NOMO-1 treated with dmso at 0.1 percent for 144 hours (cell line): ENCODE data around the gene TSFM.

Experiments used
- DNase-seq: peaks from one replicate; lab custom pipeline; 2025; ENCODE audit not compliant: unreplicated experiment; lab: John Stamatoyannopoulos, UW

TSFM gene

DNA sequence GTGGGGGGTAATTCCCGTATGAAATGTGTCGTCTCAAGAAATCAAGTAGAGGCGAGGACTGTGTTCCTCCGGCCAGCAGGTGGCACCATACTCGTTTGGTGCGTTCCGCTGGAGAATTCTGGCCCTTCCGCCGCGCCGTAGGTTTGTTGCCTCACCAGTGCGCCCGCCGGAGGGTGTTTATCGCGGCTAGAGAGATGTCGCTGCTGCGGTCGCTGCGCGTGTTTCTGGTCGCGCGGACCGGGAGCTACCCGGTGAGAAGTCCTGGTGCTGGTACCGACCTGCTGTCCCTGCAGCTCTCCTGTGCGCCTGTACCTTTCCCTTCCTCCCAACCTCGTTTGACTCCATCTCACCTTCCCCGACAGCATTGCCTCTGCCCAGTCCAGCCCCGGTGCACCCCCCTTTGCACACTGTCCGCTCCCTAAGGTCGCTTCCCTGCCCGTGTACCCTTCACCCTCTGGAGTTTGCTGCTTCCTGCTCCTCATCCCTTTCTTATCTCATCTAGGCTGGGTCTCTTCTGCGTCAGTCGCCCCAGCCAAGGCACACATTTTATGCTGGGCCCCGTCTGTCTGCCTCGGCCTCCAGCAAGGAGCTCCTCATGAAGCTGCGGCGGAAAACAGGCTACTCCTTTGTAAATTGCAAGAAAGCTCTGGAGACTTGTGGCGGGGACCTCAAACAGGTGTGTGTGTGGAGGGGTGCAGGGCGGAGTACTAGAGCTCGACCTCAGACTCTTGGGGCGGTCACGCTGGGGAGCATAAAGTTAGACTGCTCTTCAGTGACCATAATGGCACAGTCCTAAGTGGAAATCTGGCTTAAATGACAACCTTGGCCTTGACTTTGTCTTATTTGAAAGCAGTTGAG, at the start of gene TSFM:
Gene TSFM, plus strand, starts transcription at position 180 of the 858 bp plus-strand sequence. Its CDS starts 15 bp downstream, at position 195.
- DNase-seq = peak; percentile 87

DNA sequence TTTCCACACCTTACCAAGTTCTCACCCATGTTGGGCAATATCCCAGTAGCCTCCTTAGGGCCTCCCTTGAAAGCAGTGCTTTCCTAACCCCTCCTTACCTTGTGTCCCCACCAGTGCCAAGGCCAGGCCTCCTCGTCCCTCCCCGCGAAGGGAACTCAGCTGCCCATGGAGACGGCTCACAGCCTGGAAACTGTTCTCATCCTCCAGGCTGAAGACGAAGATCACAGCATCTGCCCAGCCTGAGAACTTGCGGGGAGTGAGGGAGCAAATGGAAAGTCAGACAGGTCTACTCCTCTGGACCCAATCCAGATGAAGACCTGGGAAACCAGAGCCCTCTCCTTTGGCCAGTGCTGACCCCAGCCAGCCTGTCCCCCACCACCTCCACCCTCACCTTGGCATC, 48.7 kb upstream of the TSFM start:
- no peak for DNase-seq

DNA sequence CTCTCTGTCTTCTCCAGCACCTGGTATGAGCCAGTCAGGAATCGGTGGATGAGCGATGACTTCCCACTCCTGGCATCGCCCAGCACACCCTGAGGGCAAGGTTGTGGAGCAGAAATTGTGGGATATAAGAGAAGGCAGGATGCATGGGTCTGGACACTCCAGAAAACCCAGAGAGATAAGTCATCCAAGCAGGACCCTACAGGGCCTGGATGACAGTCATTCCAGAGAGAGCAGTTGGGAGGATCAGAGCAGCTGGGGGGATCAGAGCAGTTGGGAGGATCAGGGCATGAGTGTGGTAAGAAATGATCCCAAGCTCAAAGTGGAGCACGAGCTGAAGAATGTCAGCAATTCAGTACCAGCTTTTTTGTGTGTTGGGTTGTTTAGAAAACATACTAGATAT, 48.0 kb upstream of the TSFM start:
- DNase-seq = no peak

DNA sequence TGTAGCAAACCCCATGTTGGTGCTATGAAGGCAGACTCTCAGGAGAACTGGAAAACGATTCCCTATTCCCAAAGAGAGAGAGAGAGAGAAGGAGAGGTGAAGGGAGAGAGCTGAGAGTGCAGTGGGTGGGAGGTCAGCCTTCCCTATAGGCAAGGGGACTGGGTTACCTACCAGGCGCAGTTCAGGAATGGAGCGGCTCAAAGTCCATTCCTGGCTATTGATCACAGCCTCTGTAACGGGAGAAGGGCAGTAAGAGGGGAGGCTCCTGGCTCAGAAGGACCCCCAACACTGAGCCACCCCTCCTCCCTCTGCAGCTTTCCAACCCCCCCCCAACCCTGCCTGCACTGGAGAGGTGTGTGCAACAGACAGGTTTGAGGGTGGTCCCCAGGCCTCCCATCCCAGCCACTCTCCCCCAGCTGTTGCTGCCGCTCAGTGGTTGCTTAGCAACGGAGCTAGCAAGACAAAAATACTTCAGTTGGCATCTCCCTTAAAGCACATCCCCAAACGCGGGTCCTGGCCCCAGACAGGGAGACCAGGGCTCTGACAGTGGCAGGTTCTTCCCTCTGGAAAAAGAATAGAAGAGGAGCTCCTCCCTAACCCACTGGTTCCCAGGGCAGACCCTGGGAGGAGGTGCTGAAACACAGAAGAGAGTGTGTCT, 47.3 kb upstream of the TSFM start:
- no peak for DNase-seq

DNA sequence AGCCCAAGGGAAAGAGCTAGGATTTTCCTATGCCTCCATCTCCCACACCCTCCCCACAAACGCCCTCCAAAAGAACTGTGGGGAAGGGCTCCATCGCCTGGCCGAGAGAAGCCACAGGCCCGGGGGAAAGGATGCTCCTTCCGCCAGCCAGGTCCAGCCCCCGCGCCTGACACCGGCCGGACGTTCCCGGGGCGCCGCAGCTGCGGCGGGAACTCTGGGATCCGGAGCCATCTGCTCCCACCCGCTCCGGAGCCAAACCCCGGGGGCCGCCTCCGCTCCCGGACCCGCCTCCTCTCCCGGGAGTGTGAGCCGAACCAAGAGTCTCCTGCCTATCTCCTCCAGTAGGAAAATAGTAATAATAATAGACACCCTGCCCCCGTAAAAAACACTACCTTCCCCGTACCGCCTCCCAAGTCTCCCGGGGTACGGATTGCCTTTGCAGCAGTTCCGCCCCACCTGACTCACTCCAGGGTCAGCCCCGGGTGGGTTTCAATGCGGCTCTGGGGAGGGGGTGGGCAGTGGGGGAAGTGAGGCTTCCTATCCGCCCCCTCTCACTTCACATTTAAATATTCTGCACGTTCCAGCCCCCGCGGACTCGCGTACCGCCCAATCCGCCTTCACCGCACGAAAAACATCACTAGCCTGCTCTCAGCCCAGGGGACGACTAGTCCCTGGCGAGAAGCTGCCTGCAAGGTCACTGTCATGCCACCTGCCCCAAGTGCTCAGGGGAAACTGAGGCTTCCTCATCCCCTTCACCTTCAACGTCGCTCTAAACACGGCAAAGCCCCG, 46.4 kb upstream of the TSFM start:
- DNase-seq = no peak

DNA sequence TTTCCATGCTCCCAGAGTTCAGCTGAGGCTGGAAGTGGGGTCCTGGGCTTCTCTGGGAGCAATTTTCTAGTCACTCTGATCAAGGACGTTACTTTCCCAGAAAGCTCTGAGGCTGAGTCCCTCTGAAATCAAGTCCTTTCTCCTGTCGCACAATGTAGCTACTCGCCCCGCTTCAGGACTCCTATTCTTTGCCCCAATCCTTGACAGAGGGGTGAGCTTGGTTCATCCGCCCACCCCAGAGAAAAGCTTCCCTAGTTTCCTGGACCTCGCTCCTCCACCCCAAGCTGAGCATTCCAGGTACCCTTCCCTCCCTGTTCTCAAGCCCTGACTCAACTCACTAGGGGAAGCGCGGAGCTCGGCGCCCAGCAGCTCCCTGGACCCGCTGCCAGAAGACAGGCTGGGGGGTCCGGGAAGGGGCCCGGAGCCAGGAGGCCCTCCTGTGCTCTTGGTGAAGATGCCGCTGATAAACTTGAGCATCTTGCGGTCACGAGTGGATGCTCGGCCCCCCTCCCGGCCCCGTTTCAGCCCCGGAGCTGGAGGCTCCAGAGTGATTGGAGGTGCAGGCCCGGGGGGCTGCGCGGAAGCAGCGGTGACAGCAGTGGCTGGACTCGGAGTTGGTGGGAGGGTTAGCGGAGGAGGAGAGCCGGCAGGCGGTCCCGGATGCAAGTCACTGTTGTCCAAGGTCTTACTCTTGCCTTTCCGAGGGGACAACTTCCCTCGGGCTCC, 45.7 kb upstream of the TSFM start:
- DNase-seq = no peak

DNA sequence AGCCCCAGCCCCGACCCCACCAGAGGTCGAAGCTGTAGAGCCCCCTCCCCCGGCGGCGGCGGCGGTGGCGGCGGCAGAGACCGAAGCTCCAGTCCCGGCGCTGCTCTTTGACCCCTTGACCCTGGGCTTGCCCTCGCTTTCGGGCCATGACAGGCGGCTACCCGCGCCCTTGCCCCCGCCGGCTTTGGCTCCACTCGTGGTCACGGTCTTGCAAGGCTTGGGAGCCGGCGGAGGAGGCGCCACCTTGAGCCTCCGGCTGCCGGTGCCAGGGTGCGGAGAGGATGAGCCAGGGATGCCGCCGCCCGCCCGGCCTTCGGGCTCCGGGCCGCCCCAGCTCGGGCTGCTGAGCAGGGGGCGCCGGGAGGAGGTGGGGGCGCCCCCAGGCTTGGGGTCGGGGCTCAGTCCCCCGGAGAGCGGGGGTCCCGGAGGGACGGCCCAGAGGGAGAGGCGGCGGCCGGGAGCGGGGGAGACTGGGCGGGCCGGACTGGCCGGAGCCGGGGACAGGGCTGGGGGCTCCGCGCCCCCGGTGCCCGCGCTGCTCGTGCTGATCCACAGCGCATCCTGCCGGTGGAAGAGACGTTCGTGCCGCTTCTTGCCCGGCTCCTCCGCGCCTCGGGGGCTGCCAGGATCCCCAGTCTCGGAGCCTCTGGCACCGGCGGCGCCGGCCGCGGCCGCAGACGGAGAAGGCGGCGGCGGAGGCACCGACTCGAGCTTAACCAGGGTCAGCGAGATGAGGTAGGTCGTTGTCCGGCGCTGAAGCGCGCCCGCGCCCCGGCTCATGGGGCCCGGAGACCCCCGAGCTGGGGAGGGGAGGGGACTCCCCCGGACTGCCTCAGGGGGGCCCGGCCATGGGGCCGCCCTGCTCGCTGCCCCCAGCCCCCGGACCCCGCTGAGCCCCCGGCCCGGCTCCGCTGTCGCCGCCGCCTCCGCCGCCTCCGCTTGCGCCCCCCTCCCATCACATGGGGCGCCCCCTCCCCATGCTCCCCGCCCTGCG, 44.8 kb upstream of the TSFM start:
- DNase-seq = no peak

DNA sequence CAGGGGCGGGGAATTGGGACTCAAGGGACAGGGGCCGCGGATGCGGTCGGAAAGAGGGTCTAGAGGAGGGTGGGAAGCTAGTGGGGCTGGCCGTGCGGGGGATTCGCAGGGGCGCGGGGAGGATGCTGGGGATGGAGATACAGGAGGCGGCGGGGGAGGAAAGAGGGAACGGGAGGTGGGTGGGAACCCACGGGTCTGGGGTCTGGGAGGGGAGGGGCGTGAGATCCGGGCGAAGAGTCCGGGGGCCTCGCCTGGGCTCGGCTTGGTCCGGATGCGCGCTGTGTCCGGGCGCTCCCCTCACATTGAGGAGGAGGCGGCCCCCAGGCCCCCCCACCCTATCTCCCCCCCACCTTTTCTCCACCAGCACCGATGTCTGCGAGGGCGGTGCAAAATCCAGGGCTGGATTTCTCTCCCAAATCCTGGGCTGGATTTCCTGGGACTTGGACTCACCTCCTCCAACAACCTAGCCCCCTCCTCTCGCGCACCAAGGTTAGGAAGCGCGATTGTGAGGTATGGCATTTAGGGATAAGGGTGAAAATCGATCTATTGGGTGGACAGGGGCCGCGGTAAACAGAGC, 43.8 kb upstream of the TSFM start, which contains the start of gene AGAP2:
Gene AGAP2, minus strand, starts transcription at position 82 of the 577 bp plus-strand sequence. CDS start 496 bp downstream, outside the sequence.
- DNase-seq = no peak

DNA sequence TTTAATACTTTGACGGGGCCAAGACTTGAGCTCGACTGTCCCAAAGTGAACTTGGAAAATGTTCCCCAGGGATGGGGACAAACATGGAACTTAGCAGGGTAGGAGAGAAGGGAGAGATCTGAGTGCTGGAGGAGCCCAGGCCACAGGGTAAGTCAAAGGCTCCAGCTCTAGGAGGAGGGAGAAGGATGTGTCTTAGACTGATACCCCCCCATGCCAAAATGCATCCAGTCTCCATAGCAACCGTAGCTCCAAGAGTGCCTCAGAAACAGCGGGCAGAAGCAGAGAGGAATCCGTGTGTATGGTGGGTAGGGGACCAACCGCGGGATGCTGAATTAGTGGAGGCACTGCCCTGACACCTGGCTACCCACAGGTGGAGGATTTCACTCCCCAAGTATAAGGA, 43.2 kb upstream of the TSFM start:
- no peak for DNase-seq

DNA sequence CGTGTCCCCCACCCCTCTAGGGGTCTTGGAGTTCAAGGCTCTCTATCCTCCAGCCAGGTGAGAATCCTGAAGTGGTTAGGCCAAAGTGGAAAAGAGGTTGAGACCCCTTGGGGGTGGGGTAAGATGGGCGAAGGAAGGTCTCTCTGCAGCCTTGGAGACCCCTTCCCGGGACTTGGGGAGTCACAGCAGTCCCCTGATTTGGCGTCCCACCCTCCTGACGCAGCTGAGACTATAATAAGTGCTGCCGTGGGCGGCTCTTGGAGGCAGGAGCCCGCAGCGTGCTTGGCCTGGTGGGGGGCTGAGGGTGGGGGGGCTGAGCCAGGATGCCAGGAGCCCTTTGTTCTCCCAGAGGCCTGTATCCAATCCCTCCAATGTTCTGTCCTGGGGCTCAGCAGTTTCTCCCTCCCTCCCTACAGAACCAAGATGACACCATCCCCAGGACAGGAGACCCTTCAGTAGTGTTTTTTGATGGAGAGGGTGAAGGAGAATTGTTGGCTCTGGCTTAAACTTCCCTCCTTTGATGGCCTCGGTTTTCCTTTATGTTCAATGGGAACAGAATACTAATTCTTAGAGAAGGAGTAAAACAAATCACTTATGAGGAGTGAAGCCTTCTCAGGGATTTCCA, 42.6 kb upstream of the TSFM start:
- DNase-seq = no peak

DNA sequence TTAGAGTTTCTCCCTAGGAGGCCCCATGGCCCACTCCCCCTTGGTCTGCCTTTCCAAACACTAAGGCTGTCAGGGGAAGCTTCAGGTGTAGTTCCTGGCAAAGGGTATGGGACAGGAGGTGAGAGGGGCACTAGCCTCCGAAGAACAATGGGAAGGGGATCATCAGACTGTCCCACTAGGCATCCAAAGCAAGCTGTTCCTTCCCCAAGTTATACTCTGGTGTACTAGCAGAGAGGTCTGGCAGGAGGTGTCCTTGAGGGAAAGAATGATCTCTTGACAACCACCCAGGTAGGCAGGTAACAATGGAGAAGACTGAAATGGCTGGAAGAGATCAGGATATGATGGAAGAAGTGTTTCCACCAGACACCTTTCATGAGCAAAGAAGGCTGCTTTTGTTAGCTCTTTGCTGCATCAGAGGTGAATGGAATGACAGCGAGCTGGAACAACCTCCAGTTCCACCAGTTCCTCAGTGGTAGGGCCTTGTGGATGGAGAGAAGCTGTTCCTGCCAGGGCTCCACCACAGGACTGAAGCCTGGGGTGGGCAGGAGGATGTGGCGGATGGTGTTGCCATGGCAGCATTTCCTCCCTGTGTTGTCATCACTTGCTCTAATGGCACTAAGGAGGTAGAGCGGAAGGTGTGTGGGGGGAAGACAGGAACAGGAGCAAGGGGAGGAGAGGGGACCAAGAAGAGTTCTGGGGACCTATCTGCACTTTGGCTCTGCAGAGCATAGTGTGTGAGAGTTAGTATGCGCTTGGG, 41.8 kb upstream of the TSFM start:
- no peak for DNase-seq

DNA sequence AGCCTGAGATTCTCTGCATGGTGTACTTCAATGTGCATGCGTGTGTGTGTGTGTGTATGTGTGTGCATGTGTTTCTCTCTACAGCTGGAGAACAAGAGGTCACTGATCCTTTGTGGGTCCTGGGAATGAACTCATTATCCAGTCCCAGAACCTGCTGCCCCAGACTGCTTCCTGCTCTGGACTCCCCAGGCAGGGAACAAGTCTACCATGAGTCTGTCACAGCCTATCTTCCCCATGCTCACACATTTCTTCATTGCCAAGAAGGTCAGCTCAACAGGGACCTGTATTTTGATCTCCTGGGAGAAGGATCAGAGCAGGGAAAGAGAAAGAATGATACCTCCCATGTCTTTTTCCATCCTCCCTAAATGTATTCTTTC, 41.2 kb upstream of the TSFM start:
- DNase-seq = no peak

DNA sequence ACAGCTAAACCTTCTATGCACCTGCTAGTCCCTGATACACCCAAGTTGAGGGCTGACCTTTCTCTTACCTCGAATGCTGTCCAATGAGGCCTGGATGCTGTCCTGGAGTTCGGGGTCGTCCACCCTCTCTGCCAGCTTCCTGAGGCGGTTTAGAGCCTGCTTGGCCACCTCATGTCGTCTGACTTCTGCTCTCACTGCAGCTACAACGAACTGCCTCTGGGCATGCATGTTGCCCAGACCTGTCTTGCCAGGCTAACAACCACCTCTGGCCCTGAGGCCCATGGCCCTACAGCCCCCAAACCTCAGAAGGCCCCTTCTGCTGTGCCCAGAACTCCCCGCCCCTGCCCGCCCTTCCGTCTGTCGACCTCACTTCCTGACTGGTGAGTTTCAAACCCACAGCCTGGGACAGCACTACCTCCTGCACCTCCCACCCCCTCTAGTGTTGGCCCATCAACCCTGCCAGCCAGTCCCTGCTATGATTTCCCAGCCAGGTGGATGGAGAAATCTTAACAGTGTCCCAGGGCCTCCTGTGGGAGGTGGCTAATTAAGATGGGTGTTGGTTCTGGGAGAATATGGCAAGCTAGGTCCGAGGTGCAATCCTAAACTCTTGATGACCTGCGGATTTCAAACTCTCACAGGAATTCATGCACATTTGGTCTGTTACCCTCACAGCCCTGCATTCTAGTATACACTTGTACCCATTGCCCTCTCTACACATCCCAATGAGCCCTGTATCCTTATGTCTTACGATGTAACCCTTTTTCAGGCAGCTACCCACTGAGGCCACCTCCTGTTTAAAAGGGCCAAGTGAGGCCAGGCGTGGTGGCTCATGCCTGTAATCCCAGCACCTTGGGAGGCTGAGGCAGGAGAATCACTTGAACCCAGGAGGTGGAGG, 40.5 kb upstream of the TSFM start:
- DNase-seq = peak; percentile 48

DNA sequence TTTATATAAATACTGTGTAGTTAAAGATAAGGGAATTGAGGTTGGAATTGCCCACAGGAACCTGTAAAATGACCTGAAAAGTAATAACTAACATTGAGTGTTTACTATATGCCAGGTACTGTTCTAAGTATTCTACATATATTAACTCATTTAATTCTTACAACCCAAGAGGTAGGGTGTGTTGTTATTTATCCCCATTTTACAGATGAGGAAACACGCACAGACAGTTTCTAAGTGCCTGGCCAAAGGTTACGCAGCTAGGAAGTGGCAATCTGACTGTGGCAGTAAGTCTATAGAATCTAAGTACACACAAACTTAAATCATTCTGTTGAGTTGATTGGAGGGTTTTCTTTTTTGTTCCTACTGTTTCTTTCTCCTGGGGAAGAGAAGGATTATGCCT, 38.8 kb upstream of the TSFM start:
- DNase-seq = no peak

DNA sequence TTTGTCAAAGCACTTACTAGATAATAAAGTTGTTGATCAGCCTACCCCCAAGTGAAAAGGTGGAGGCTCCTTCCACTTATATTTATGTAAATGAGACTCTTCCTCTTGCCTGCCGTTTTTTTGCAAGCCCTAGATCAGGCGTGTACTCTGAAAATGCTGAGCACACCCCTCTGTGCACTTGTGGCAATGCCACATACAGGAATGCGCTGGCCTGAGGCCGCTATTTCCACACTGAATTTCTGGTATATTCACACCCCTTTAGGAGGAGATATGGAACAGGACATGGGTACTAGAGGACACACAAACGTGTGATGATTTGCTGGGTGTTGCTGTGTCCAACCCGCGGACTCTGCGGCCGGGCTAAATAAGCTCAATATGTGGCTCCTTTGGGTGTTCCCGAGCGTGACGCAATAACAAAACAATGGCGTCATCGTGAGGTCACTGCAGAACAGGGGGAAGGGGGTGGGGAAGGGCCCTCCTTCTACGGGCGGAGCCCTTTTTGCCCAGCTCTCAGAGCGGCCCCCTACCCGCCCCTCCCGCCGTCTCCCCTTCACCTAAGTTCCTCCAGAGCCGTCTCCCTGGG, 38.3 kb upstream of the TSFM start:
- peak; percentile 42 for DNase-seq

DNA sequence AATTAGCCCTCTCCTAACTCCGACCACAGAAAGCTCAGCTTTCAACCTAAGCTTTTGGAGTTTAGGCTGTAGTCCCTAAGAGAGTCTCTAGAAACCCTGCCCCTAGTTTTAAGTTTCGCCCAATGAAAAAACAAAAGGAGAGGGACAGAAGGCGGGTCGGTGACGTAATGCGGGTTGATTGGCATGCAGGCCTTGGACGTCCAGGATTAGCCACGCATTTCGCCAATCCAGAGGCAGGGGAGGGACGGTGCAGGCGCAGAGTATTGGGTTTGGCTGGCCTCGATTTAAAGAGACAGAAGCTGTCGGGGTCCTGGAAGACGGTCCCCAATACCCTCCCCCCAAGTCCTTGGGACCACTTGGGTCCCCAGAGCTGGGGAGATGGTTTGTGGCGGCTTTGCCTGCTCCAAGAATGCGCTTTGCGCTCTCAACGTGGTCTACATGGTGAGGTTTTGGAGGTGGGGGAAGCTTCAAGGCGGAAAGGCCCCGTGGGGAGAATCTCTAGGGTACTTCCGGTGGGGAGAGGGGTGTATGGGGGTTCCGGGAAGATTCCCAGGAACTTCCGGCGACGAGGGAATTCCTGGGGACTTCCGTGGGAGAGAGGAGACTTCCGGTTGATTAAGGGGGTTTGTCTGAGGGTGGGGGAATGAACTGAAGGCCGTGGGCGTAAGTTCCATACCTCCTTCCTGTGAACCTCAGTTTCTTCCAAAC, 37.7 kb upstream of the TSFM start, which contains the start of gene TSPAN31:
Gene TSPAN31, plus strand, starts transcription at position 263 of the 708 bp plus-strand sequence. Its CDS starts 116 bp downstream, at position 379.
- peak; percentile 97 for DNase-seq
